Left renal cortex interstitium (tissue), 4 donors: ENCODE results near the gene TMCC1. TPM values are rescaled to one million over a fixed set of nuclear protein-coding genes. Genes with fewer than 3 reads are reported as not detected.
"Not testable (repeated sequence)": the region's sequence is repeated elsewhere in the genome, so short reads cannot be mapped to it uniquely, and the experiment has no call there.

Source experiments
- DNase-seq, 4 donors: peaks; one replicate each; pipeline ENCODE4 v3.0.0-alpha.2; 2013; ENCODE audit warnings: low read depth in 4 of 4, low spot score in 2 of 4, missing footprints in 1 of 4
- polyA plus RNA-seq, 4 donors: library from polyadenylated mRNA; unstranded; fragments of 120-200 nt; gene quantifications; one replicate each; pipeline ENCODE4 v1.2.1, GENCODE V29; 2013; ENCODE audit not compliant: insufficient read length in 4 of 4

The TMCC1 gene
- polyA plus RNA-seq, 4 donors = 22.7 to 25.5 (median 24.2) TPM

- DNase-seq = peak in 2 of 4 donors; percentile 24 to 69
Measured at GRCh38 chr3:129690406-129690805, 203.1 kb downstream of the TMCC1 start.

- DNase-seq = no peak
Measured at GRCh38 chr3:129689036-129689435, 204.5 kb downstream of the TMCC1 start.

DNA sequence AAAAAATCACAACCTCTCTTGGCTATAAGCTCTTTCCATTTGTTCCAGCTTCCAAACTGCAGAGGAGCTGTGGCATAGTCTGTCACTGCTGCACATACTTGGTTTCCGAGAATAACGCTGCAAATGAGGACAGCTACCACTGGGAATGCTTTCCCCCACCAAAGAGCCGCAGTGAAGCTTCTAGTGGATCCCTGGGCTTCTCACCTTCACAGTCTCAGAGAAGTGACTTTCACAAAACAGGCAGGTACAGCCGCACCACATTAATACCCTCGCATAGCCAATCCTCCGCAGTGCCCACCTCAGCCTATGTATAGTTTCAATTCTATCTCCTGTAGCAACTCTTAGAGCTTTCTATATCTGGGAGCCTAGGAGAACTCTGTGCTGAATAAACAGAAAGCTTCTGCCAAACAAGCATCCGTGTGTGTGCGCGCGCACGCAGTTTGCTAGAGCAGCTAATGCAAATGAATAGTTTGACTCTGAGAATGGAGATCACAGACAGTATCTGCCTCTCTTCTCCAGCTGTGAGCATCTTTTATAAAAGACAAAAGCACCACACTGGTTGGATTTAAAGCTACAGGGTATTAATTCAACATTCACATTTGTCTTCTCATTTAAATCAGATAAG is 205.1 kb downstream of the TMCC1 start:
- peak in 2 of 4 donors; percentile 32 to 37 for DNase-seq

DNA sequence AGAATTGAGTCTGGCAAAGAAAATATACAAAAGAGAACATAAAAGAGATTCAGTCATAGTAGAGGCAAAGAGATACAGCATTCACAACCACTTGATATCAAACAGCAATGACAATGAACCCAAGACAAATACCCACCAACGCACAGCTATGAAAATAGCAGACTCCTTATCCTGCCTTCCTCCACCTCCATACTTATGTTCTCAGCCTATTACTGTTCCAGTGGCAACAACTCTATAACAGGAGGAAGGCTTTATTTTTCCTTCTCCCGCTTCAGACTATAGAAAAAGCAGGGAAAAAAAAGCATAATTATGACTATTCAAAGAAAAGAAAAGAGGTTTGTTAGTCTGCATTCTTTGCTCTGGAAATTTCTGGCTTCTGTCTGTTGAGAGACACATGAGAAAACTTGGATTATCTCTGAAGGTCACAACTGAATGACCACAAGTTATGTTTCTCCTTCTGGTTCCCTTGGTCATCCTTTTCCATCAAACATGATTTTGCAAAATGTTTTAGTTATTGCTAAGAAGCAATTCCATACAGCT is 205.9 kb downstream of the TMCC1 start:
- no peak for DNase-seq

- DNase-seq = no peak
Measured at GRCh38 chr3:129686941-129687340, 206.6 kb downstream of the TMCC1 start.

GRCh38 chr3:129684270-129684669 is 209.2 kb downstream of the TMCC1 start:
- no peak for DNase-seq

DNA sequence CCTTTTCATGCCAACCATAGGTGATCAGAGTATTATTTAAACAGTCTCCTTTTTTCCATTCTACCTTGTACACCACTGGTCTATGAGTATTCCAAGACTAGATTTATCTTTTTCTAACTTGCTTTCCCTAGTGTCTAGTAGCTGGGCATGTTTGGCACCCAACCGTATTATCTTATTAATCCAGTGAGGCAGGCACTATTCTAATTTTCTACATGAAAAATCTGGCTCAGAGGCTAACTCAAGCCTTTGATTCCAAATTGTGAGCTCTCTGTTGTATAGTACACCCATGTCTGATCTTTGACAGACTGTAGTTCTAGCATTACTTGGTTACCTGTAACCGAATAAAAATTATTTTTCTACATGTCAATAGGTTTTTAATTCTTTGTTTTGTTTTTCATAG is 210.3 kb downstream of the TMCC1 start:
- DNase-seq = no peak

DNA sequence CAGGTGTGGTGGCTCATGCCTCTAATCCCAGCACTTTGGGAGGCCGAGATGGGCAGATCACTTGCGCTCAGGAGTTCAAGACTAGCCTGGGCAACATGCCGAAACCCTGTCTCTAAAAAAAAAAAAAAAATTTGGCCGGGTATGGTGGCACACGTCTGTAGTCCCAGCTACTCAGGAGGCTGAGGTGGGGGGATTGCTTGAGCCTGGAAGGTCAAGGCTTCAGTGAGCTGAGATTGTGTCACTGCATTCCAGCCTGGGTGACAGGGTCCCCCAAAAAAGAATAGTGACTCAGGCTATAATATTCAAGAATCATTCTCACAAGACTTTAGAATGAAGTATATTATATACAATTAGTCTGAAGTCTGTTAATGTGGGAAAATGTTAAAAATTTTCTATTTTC is 216.5 kb downstream of the TMCC1 start:
- DNase-seq = no peak

- not testable (repeated sequence) for DNase-seq
Measured at GRCh38 chr3:129674798-129675123, 218.8 kb downstream of the TMCC1 start.

- DNase-seq = no peak
Measured at GRCh38 chr3:129673897-129674797, 219.4 kb downstream of the TMCC1 start.

DNA sequence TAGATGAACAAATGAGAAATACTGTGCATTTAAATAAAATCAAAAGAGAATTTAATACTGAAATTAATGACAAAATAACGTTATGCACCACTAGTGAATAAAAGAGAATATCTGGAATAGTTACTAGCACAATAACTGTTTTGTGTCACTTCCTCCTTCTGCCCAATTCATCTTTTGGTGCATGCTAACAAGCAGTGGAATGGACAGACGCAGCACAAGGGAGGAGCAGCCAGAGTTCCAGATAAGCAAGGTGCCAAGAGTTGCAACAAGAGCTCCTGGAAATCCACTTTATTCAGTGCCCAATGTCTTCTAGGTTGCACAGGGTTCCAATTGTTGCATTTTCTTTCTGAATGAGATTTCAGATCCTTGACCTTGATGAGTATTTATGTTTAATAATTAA is 220.5 kb downstream of the TMCC1 start:
- no peak for DNase-seq

DNA sequence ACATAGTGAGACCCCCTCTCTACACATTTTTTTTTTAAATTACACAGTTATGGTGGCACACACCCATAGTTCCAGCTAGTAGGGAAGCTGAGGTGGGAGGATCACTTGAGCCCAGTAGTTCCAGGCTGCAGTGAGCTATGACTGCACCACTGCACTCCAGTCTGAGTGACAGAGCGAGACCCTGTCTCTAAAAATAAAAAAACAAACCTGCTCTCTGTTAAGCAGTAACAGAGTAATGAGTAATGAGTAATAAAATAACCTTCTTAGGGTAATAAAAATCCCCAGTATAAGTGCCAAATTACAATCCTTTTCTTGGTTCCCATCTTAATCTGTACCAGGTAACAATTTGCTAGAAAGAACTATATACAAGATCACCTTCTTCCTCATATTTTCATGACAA is 221.1 kb downstream of the TMCC1 start:
- DNase-seq = no peak

- DNase-seq = no peak
Measured at GRCh38 chr3:129665024-129665768, 228.3 kb downstream of the TMCC1 start.

DNA sequence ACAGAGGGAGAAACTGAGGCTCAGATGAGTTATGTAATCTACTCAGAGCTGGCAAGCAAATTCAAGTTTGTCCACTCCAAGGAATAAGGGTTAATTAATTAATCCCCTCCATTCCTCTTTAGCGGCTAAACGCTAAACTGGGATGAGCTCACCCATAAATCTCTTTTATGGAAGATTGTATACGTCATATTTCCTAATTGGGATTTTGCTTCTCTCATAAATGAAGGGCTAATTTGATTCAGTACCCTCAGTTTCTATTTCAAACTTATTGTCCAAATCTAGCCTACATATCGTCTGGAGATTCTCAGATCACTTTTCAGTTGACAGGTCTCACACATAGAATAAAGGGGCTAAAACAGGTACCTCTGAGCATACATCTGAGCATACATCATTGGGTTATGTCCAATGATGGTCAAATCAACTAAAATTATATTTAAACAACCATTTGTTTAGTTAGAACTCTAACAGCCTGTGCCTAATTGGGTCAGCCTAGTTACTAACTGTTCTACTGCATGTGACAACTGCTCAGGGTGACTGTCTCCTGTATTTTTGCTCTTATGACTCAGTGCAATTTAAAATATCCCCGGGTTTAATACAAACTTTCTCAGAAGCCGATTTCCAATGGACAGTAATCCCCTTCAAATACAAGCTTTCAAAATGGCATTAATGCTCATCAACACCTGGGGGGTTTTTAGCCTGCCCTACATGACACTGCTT is 229.4 kb downstream of the TMCC1 start:
- no peak for DNase-seq

- DNase-seq = no peak
Measured at GRCh38 chr3:129663045-129663446, 230.5 kb downstream of the TMCC1 start.

DNA sequence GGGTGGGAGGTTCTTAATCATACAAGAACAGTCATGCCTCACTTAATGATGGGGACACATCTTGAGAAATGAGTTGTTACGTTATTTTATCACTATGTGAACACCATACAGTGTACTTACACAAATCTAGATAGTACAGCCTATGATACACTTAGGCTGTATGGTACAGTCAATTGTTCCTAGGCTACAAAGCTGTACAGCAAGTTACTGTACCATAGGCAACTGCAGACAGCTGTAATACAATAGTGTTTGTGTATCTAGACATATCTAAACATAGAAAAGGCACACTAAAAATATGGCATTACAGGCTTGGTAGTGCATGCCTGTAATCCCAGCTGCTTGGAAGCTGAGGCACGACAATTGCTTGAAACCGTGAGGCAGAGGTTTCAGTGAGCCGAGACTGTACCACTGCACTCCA is 231.3 kb downstream of the TMCC1 start:
- no peak for DNase-seq

DNA sequence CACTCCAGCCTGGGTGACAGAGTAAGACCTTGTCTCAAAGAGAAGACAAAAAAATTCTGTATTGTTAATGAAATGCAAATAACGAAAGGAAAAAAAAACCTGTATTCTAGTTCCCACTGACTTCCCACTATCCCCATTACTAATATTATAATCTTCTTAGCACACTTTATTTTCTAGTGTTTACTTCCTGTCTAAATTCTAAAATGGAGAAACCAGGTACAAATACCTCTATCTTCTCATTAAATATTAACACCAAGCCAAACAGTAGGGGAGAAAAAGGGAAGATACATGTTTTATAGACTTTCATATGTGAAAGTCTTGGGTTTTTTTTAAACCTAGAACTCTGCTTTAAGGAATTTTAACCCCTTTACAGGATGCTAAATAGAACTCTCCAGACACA is 231.7 kb downstream of the TMCC1 start:
- DNase-seq = no peak

GRCh38 chr3:129658110-129658843 is 235.2 kb downstream of the TMCC1 start:
- DNase-seq = no peak

- DNase-seq = no peak
Measured at GRCh38 chr3:129657261-129658046, 236.1 kb downstream of the TMCC1 start.
